NCI-H2107 (cell line): ENCODE measurements around the gene PSTPIP2.
"Not testable (repeated sequence)": the region's sequence is repeated elsewhere in the genome, so short reads cannot be mapped to it uniquely, and the experiment has no call there.

Experiments used
- DNase-seq: peaks from one replicate; lab custom pipeline; 2025; lab: John Stamatoyannopoulos, UW

Gene PSTPIP2

GRCh38 chr18:46071653-46072375 lies at the start of gene PSTPIP2:
PSTPIP2 (minus strand) TSS chr18:46072260; CDS start chr18:46072188, 72 bp downstream.
- peak; percentile 29 for DNase-seq

GRCh38 chr18:46113751-46114150 lies 41.7 kb upstream of the PSTPIP2 start:
- no peak for DNase-seq

GRCh38 chr18:46110406-46110805 lies 38.3 kb upstream of the PSTPIP2 start:
- DNase-seq = no peak

- no peak for DNase-seq
Observed at GRCh38 chr18:46109386-46109785, 37.3 kb upstream of the PSTPIP2 start.

- DNase-seq = peak; percentile 91
Observed at GRCh38 chr18:46104128-46104911, 32.3 kb upstream of the PSTPIP2 start, which contains the start of gene HAUS1. HAUS1 (plus strand) TSS chr18:46104385; CDS start chr18:46104412, 27 bp downstream.

- no peak for DNase-seq
Observed at GRCh38 chr18:46099463-46099862, 27.4 kb upstream of the PSTPIP2 start.

- no peak for DNase-seq
Observed at GRCh38 chr18:46098616-46098933, 26.5 kb upstream of the PSTPIP2 start.

- peak; percentile 72 for DNase-seq
Observed at GRCh38 chr18:46097801-46098615, 25.9 kb upstream of the PSTPIP2 start, which contains the start of gene ATP5F1A. ATP5F1A (minus strand) TSS chr18:46098296; CDS start chr18:46098231, 65 bp downstream.

GRCh38 chr18:46097431-46097800 lies 25.4 kb upstream of the PSTPIP2 start:
- DNase-seq = no peak

- DNase-seq = no peak
Observed at GRCh38 chr18:46096651-46097300, 24.7 kb upstream of the PSTPIP2 start.

- DNase-seq = no peak
Observed at GRCh38 chr18:46095532-46095931, 23.5 kb upstream of the PSTPIP2 start.

GRCh38 chr18:46088501-46088900 lies 16.4 kb upstream of the PSTPIP2 start:
- DNase-seq = not testable (repeated sequence)

- no peak for DNase-seq
Observed at GRCh38 chr18:46084431-46084830, 12.4 kb upstream of the PSTPIP2 start.

GRCh38 chr18:46080156-46080555 lies 8.1 kb upstream of the PSTPIP2 start:
- no peak for DNase-seq

- no peak for DNase-seq
Observed at GRCh38 chr18:46079336-46079735, 7.3 kb upstream of the PSTPIP2 start.

- DNase-seq = peak; percentile 61
Observed at GRCh38 chr18:46073474-46074331, 1.6 kb upstream of the PSTPIP2 start.

- DNase-seq = no peak
Observed at GRCh38 chr18:46072959-46073358, 899 bp upstream of the PSTPIP2 start.

GRCh38 chr18:46072376-46072867 lies 362 bp upstream of the PSTPIP2 start:
- no peak for DNase-seq

- no peak for DNase-seq
Observed at GRCh38 chr18:46070815-46071652, 1.0 kb downstream of the PSTPIP2 start.

- no peak for DNase-seq
Observed at GRCh38 chr18:46070232-46070631, 1.8 kb downstream of the PSTPIP2 start.
